Right atrium auricular region (tissue), 2 donors: Measurements from ENCODE around the gene PHF20. TPM values are rescaled to one million over a fixed set of nuclear protein-coding genes. Genes with fewer than 3 reads are reported as not detected.

Experiments
- DNase-seq: peaks from one replicate; pipeline ENCODE4 v3.0.0-alpha.2; 2019; ENCODE audit warnings: low spot score
- H3K27ac ChIP-seq, 2 donors: fragments of 200-600 bp; sonication (generic); 1 replicate in 1 of 2; 2 replicates in 1 of 2; pipeline ENCODE4 v1.5.1; 2016 to 2019
- H3K27me3 ChIP-seq, 2 donors: fragments of 200-600 bp; sonication (generic); one replicate each; pipeline versions ENCODE4 v1.5.1 to v1.6.0; 2017 to 2019
- H3K36me3 ChIP-seq: fragments of 200-600 bp; sonication (generic); one replicate; pipeline ENCODE4 v1.5.1; 2016
- H3K4me1 ChIP-seq, 2 donors: fragments of 200-600 bp; sonication (generic); one replicate each; pipeline versions ENCODE4 v1.5.1 to v1.6.0; 2017 to 2019
- H3K4me3 ChIP-seq, 2 donors: fragments of 200-600 bp; sonication (generic); 1 replicate in 1 of 2; 2 replicates in 1 of 2; pipeline ENCODE4 v1.5.1; 2017 to 2019; ENCODE audit warnings: mild to moderate bottlenecking in 1 of 2, moderate library complexity in 1 of 2
- H3K9me3 ChIP-seq, 2 donors: fragments of 200-600 bp; sonication (generic); one replicate each; pipeline ENCODE4 v1.5.1; 2019
- CTCF ChIP-seq, 2 donors: fragments of 200-600 bp; sonication (generic); IDR thresholded peaks; one replicate each; pipeline ENCODE4 v1.5.1; 2019; ENCODE audit warnings: antibody characterized with exemption in 2 of 2
- total RNA-seq, 2 donors: library from RNA; depleted of rRNA; stranded (reverse); fragments of >200 nt; gene quantifications; one replicate each; pipeline ENCODE4 v1.1.0, GENCODE V29; 2016

Gene PHF20
- total RNA-seq, 2 donors from 2014 or later: 29.7 to 34.7 TPM

- Histone ChIP-seq H3K9me3 (no peaks in the 10 kb centered on the region), H3K4me1 (no peaks in the 10 kb centered on the region), H3K36me3 (no peaks in the 10 kb centered on the region), H3K27ac (no peak overlapping the region), H3K27me3 (no peaks in the 10 kb centered on the region), H3K4me3 (no peak overlapping the region)
- no peak for TF ChIP-seq CTCF (IDR thresholded peaks at IDR 0.05)
- DNase-seq: no peak
These were observed 200.2 kb downstream of the PHF20 start for GRCh38 chr20:35971981-35972380.

DNA sequence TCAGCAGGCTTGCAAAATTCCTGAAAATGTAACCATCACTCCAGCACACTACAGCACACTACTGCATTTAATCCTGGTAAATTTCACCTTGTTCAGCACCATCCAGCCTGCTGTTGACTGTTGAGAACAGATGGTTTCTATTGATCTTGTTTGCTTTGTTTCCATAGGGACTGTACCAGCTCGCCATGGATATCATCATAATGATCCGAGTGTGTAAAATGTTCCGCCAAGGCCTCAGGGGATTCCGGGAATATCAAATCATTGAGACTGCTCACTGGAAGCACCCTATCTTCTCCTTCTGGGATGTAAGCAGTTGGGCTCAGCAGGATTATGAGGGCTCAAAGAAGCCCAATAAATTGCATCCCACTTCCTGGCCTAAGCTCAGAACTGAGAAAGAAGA is 200.6 kb downstream of the PHF20 start:
- Histone ChIP-seq H3K9me3 (no peaks in the 10 kb centered on the region), H3K27ac (no peak overlapping the region), H3K27me3 (no peaks in the 10 kb centered on the region), H3K4me3 (no peak overlapping the region), H3K36me3 (no peaks in the 10 kb centered on the region), H3K4me1 (no peaks in the 10 kb centered on the region)
- TF ChIP-seq CTCF (IDR thresholded peaks at IDR 0.05): no peak
- no peak for DNase-seq

GRCh38 chr20:35974256-35974655 is 202.4 kb downstream of the PHF20 start:
- Histone ChIP-seq H3K27me3 (no peaks in the 10 kb centered on the region), H3K4me3 (no peak overlapping the region), H3K4me1 (no peaks in the 10 kb centered on the region), H3K27ac (no peak overlapping the region), H3K36me3 (no peaks in the 10 kb centered on the region), H3K9me3 (no peaks in the 10 kb centered on the region)
- no peak for DNase-seq
- no peak for TF ChIP-seq CTCF (IDR thresholded peaks at IDR 0.05)

- no peaks in the 10 kb centered on the region for H3K36me3 ChIP-seq
- H3K27ac ChIP-seq: no peak overlapping the region
- H3K4me1 ChIP-seq: no peaks in the 10 kb centered on the region
- DNase-seq: no peak
- H3K4me3 ChIP-seq: no peak overlapping the region
- TF ChIP-seq CTCF (IDR thresholded peaks at IDR 0.05): no peak
- H3K27me3 ChIP-seq: no peaks in the 10 kb centered on the region
- no peaks in the 10 kb centered on the region for H3K9me3 ChIP-seq
These were observed 204.0 kb downstream of the PHF20 start for GRCh38 chr20:35975576-35976373.

DNA sequence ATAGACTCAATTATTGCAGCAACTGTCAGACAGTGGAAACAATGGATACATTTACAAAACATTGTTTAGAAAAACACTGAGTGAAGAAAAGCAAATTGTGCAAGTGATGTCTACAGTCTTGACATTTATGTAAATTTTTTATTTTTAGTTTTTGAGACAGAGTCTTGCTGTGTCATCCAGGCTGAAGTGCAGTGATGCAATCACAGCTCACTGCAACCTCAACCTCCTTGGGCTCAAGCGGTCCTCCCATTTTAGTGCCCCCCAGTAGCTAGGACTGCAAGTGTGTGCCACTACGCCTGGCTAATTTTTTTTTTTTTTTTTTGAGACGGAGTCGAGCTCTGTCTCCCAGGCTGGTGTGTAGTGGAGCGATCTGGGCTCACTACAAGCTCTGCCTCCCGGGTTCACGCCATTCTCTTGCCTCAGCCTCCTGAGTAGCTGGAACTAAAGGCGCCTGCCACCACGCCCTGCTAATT is 206.3 kb downstream of the PHF20 start:
- H3K4me1 ChIP-seq: no peaks in the 10 kb centered on the region

More for the DNA sequence above, 206.3 kb downstream of the PHF20 start:
- Histone ChIP-seq H3K36me3 (no peaks in the 10 kb centered on the region), H3K9me3 (no peaks in the 10 kb centered on the region), H3K27me3 (no peaks in the 10 kb centered on the region), H3K4me3 (no peak overlapping the region), H3K27ac (no peak overlapping the region)
- no peak for DNase-seq
- no peak for TF ChIP-seq CTCF (IDR thresholded peaks at IDR 0.05)
